ENCODE data around the gene BTRC. TPM values are rescaled to one million over a fixed set of nuclear protein-coding genes. Genes with fewer than 3 reads are reported as not detected.

Gene BTRC
- total RNA-seq, 1 donor from 2014 or later = 8.8 TPM

GRCh38 chr10:101484175-101484745, 130.3 kb downstream of the BTRC start:
- no peak for DNase-seq (ENCODE audit: low read depth, low spot score)

GRCh38 chr10:101485207-101485606, 131.2 kb downstream of the BTRC start:
- DNase-seq (ENCODE audit: low read depth, low spot score) = no peak

GRCh38 chr10:101485681-101486554, 132.0 kb downstream of the BTRC start:
- no peak for DNase-seq (ENCODE audit: low read depth, low spot score)

- no peak for DNase-seq (ENCODE audit: low read depth, low spot score)
These were observed 133.4 kb downstream of the BTRC start for GRCh38 chr10:101487399-101487798.

GRCh38 chr10:101489355-101489754, 135.4 kb downstream of the BTRC start:
- no peak for DNase-seq (ENCODE audit: low read depth, low spot score)

GRCh38 chr10:101490026-101490425, 136.1 kb downstream of the BTRC start:
- no peak for DNase-seq (ENCODE audit: low read depth, low spot score)

GRCh38 chr10:101492205-101492604, 138.2 kb downstream of the BTRC start:
- no peak for DNase-seq (ENCODE audit: low read depth, low spot score)

GRCh38 chr10:101492814-101493213, 138.8 kb downstream of the BTRC start:
- no peak for DNase-seq (ENCODE audit: low read depth, low spot score)

- DNase-seq (ENCODE audit: low read depth, low spot score) = no peak
These were observed 139.3 kb downstream of the BTRC start for GRCh38 chr10:101493249-101493648.

- DNase-seq (ENCODE audit: low read depth, low spot score) = no peak
These were observed 139.9 kb downstream of the BTRC start for GRCh38 chr10:101493782-101494281.

GRCh38 chr10:101494650-101495049, 140.7 kb downstream of the BTRC start:
- no peak for DNase-seq (ENCODE audit: low read depth, low spot score)

- DNase-seq (ENCODE audit: low read depth, low spot score) = no peak
These were observed 141.5 kb downstream of the BTRC start for GRCh38 chr10:101495324-101495925.

GRCh38 chr10:101504438-101504837, 150.5 kb downstream of the BTRC start:
- DNase-seq (ENCODE audit: low read depth, low spot score) = no peak

- no peak for DNase-seq (ENCODE audit: low read depth, low spot score)
These were observed 153.1 kb downstream of the BTRC start for GRCh38 chr10:101506829-101507661.

GRCh38 chr10:101507828-101508227, 153.9 kb downstream of the BTRC start:
- DNase-seq (ENCODE audit: low read depth, low spot score) = no peak

GRCh38 chr10:101511938-101512337, 158.0 kb downstream of the BTRC start:
- no peak for DNase-seq (ENCODE audit: low read depth, low spot score)

- DNase-seq (ENCODE audit: low read depth, low spot score) = no peak
These were observed 158.8 kb downstream of the BTRC start for GRCh38 chr10:101512738-101513137.

GRCh38 chr10:101513733-101514132, 159.8 kb downstream of the BTRC start:
- DNase-seq (ENCODE audit: low read depth, low spot score) = no peak

GRCh38 chr10:101525848-101526247, 171.9 kb downstream of the BTRC start:
- DNase-seq (ENCODE audit: low read depth, low spot score) = no peak

GRCh38 chr10:101529207-101529606, 175.2 kb downstream of the BTRC start:
- DNase-seq (ENCODE audit: low read depth, low spot score) = no peak

Measured in pulmonary artery endothelial cell (primary cell).